Keratinocyte (primary cell): ENCODE data around the gene CMYA5. TPM values are rescaled to one million over a fixed set of nuclear protein-coding genes. Genes with fewer than 3 reads are reported as not detected.

Experiments used
- DNase-seq: peaks from one replicate; pipeline ENCODE4 v3.0.0-alpha.2; 2011; ENCODE audit warnings: low read depth, missing footprints, low spot score
- FAIRE-seq: peaks from 2 replicates; lab custom pipeline; 2011; peaks lifted over from hg19 to GRCh38; lab: Jason Lieb, UNC
- H2AFZ ChIP-seq: 2 replicates; pipeline ENCODE4 v1.6.0; 2012; ENCODE audit warnings: low read length, control low read depth, inconsistent platforms; ENCODE audit not compliant: control insufficient read depth
- H3K27ac ChIP-seq: 2 replicates; pipeline ENCODE4 v1.5.1; 2011; ENCODE audit warnings: low read length; ENCODE audit not compliant: control insufficient read depth, insufficient read depth
- H3K27me3 ChIP-seq: 3 replicates; pipeline ENCODE4 v1.6.0; 2011; ENCODE audit warnings: low read length; ENCODE audit not compliant: control insufficient read depth, insufficient read depth; ENCODE audit errors: extremely low read depth
- H3K36me3 ChIP-seq, 2 experiments: 2 replicates in 1 of 2; 3 replicates in 1 of 2; pipeline ENCODE4 v1.5.1; 2011; ENCODE audit warnings: low read length in 2 of 2, mild to moderate bottlenecking in 1 of 2; ENCODE audit not compliant: control insufficient read depth in 2 of 2, insufficient read depth in 2 of 2; ENCODE audit errors: extremely low read depth in 1 of 2
- H3K4me1 ChIP-seq: 3 replicates; pipeline ENCODE4 v1.5.1; 2011; ENCODE audit warnings: low read length; ENCODE audit not compliant: control insufficient read depth, insufficient read depth; ENCODE audit errors: extremely low read depth
- H3K4me2 ChIP-seq: 3 replicates; pipeline ENCODE4 v1.6.0; 2011; ENCODE audit warnings: low read depth, low read length; ENCODE audit not compliant: control insufficient read depth, insufficient read depth; ENCODE audit errors: extremely low read depth
- H3K4me3 ChIP-seq, 3 experiments: fragments of 200-600 bp in 1 of 3; sonication (generic) in 1 of 3; 2 replicates in 2 of 3; 3 replicates in 1 of 3; pipeline ENCODE4 v1.5.1; 2011 to 2016; ENCODE audit warnings: low read length in 3 of 3, mild to moderate bottlenecking in 3 of 3, control low read depth in 2 of 3, inconsistent platforms in 1 of 3, low read depth in 1 of 3, mixed read lengths in 1 of 3, mixed run types in 1 of 3, moderate library complexity in 1 of 3; ENCODE audit not compliant: control insufficient read depth in 2 of 3, insufficient read depth in 2 of 3; ENCODE audit errors: extremely low read depth in 1 of 3
- H3K79me2 ChIP-seq: 2 replicates; pipeline ENCODE4 v1.6.0; 2012; ENCODE audit warnings: low read length; ENCODE audit not compliant: control insufficient read depth, insufficient read depth
- H3K9ac ChIP-seq: 3 replicates; pipeline ENCODE4 v1.6.0; 2011; ENCODE audit warnings: low read length; ENCODE audit not compliant: control insufficient read depth, insufficient read depth; ENCODE audit errors: extremely low read depth
- H3K9me1 ChIP-seq: 3 replicates; pipeline ENCODE4 v1.6.0; 2011; ENCODE audit warnings: low read length; ENCODE audit not compliant: control insufficient read depth, insufficient read depth; ENCODE audit errors: extremely low read depth
- H3K9me3 ChIP-seq: 2 replicates; pipeline ENCODE4 v1.5.1; 2012; ENCODE audit warnings: low read depth, low read length; ENCODE audit not compliant: control insufficient read depth
- H4K20me1 ChIP-seq: 3 replicates; pipeline ENCODE4 v1.6.0; 2011; ENCODE audit warnings: low read length; ENCODE audit not compliant: control insufficient read depth, insufficient read depth; ENCODE audit errors: extremely low read depth
- CTCF ChIP-seq, 3 experiments: IDR thresholded peaks in 1 of 3; conservative IDR thresholded peaks in 1 of 3; optimal IDR thresholded peaks in 1 of 3; 2 replicates in 2 of 3; 3 replicates in 1 of 3; pipeline versions ENCODE3 to v1.5.1; 2011; ENCODE audit warnings: low read length in 3 of 3, mild to moderate bottlenecking in 3 of 3, moderate library complexity in 2 of 3, control low read depth in 1 of 3, inconsistent platforms in 1 of 3; ENCODE audit not compliant: insufficient read depth in 2 of 3; ENCODE audit errors: extremely low read depth in 1 of 3
- EZH2 ChIP-seq: IDR thresholded peaks from one replicate; pipeline ENCODE4 v1.6.1; 2012; ENCODE audit warnings: inconsistent platforms, mild to moderate bottlenecking, low read length, moderate library complexity
- dilution Hi-C: fragments of 300-500 bp; cut with MboI; formaldehyde crosslinking; loops from one replicate; pipeline ENCODE4 v1.7.0; 2020; ENCODE audit warnings: low sequenced_read_pairs; ENCODE audit not compliant: extremely low pct_ligation_motif_present
- polyA plus RNA-seq, 5 experiments: library from polyadenylated mRNA; depleted of rRNA in 3 of 5; stranded (reverse) in 3 of 5; stranded (forward) in 1 of 5; unstranded in 1 of 5; fragments of >200 nt; gene quantifications; 1 replicate in 1 of 5; 2 replicates in 3 of 5; 3 replicates in 1 of 5; pipeline versions ENCODE4 v1.2.1 to v1.2.3, GENCODE V29; 2011 to 2012; ENCODE audit warnings: missing spikeins in 2 of 5, low read depth in 1 of 5, low replicate concordance in 1 of 5

CMYA5 gene
- polyA plus RNA-seq, 1 donor (not counting 4 experiments of a cell fraction or from before 2014, with no cell fraction given): 0.25 TPM

DNA sequence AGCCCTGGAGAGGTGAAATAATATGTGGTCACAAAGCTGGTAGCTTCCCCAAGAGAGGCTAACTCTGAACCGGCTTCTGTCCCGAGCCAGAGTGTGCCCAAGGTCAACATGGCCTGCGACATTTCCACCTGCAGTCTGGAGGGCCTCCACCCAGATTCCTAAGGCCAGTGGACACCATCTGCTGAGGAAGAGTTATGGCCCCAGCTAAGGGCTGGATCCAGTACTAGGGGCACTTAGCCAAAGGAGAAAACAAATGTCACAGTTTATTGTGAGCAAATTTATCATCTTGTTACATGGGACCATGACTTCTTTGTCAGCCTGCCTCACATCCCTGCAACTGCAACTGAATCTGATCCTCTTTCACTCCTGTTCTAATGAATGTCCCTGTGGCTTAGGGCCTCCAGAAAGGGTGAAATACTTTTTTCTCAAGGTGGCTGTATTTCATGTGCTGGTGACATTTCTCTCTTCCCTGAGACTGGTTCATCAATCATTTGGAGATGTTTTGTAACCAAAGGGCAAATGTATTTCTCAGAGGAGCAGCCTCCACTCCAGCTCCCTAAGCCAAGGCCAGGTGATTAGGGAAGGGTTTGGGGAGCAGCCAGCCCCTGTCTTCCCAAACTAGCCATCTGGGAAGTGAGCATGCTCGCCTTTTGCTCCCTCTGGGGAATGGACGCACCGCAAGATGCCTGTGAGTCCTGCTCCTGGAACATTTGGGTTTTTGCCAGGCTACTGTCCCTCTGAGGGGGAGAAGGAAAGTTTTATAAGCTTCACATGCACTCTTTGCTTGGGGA lies 148.3 kb downstream of the CMYA5 start:
- dilution Hi-C loops: no loop called here
- TF ChIP-seq CTCF (optimal IDR thresholded peaks at IDR 0.05 in 1 of 3, IDR thresholded peaks at IDR 0.05 in 1 of 3, conservative IDR thresholded peaks at IDR 0.05 in 1 of 3; ENCODE audit: extremely low read depth in 1 of 3, insufficient read depth in 2 of 3, low read length in 3 of 3): no peak
- no peak for TF ChIP-seq EZH2
- Histone ChIP-seq H3K36me3 (no peaks in the 10 kb centered on the region), H4K20me1 (no peaks in the 10 kb centered on the region), H3K9ac (no peak overlapping the region), H3K9me1 (no peaks in the 10 kb centered on the region), H3K4me3 (no peak overlapping the region), H3K4me1 (no peaks in the 10 kb centered on the region), H3K4me2 (no peak overlapping the region), H3K9me3 (no peaks in the 10 kb centered on the region), H3K27ac (no peak overlapping the region), H3K27me3 (peaks cover 24% of the 10 kb centered on the region), H3K79me2 (no peaks in the 10 kb centered on the region), H2AFZ (no peak overlapping the region)
- FAIRE-seq (no peak), DNase-seq (no peak)

GRCh38 chr5:79840084-79840990 lies 150.7 kb downstream of the CMYA5 start:
- no peaks in the 10 kb centered on the region for H3K36me3 ChIP-seq
- no peak overlapping the region for H3K4me2 ChIP-seq
- H3K4me3 ChIP-seq: no peak overlapping the region
- no peak overlapping the region for H3K27ac ChIP-seq
- no peaks in the 10 kb centered on the region for H3K79me2 ChIP-seq
- no peaks in the 10 kb centered on the region for H3K9me1 ChIP-seq
- no peak overlapping the region for H3K9ac ChIP-seq
- no peaks in the 10 kb centered on the region for H3K4me1 ChIP-seq
- dilution Hi-C loops: no loop called here
- TF ChIP-seq CTCF (optimal IDR thresholded peaks at IDR 0.05 in 1 of 3, IDR thresholded peaks at IDR 0.05 in 1 of 3, conservative IDR thresholded peaks at IDR 0.05 in 1 of 3; ENCODE audit: extremely low read depth in 1 of 3, insufficient read depth in 2 of 3, low read length in 3 of 3) (no peak), EZH2 (no peak)
- no peak overlapping the region for H2AFZ ChIP-seq
- FAIRE-seq: no peak
- peaks cover 24% of the 10 kb centered on the region for H3K27me3 ChIP-seq
- H3K9me3 ChIP-seq: no peaks in the 10 kb centered on the region
- no peak for DNase-seq
- H4K20me1 ChIP-seq: no peaks in the 10 kb centered on the region
